ENCODE data around the gene TGFBR3. TPM values are rescaled to one million over a fixed set of nuclear protein-coding genes. Genes with fewer than 3 reads are reported as not detected.

Gene TGFBR3
- total RNA-seq, 2 experiments from 2014 or later, result 13.9 to 15.3 TPM

- no peak overlapping the region for H3K27ac Mint-ChIP-seq
- no peak overlapping the region for H3K4me3 Mint-ChIP-seq
- peaks cover 3% of the 10 kb centered on the region for H3K4me1 Mint-ChIP-seq
- peaks cover 2% of the 10 kb centered on the region for H3K36me3 Mint-ChIP-seq
- H3K9me3 Mint-ChIP-seq, result no peaks in the 10 kb centered on the region
- POLR2A ChIA-PET, result no interaction called here
- peaks cover 8% of the 10 kb centered on the region for H3K27me3 Mint-ChIP-seq
- no peak for ATAC-seq (ENCODE audit: low read depth)
- no peak for DNase-seq
Observed at GRCh38 chr1:91765293-91765692, 120.7 kb downstream of the TGFBR3 start.

GRCh38 chr1:91764471-91765115 lies 121.4 kb downstream of the TGFBR3 start:
- no peak overlapping the region for H3K4me3 Mint-ChIP-seq
- POLR2A ChIA-PET, result interaction anchor here (0.6 kb wide), 1 partner anchor 19 kb away, joined by 3 read pairs; no protein-coding TSS in a partner anchor
- peaks cover 3% of the 10 kb centered on the region for H3K4me1 Mint-ChIP-seq
- DNase-seq (no peak), ATAC-seq (ENCODE audit: low read depth) (no peak)
- no peaks in the 10 kb centered on the region for H3K9me3 Mint-ChIP-seq
- peaks cover 2% of the 10 kb centered on the region for H3K36me3 Mint-ChIP-seq
- peaks cover 11% of the 10 kb centered on the region for H3K27me3 Mint-ChIP-seq
- H3K27ac Mint-ChIP-seq, result no peak overlapping the region

- Mint-ChIP-seq H3K4me1 (no peaks in the 10 kb centered on the region), H3K27ac (no peak overlapping the region), H3K27me3 (peaks cover 11% of the 10 kb centered on the region), H3K9me3 (no peaks in the 10 kb centered on the region), H3K36me3 (peaks cover 4% of the 10 kb centered on the region), H3K4me3 (no peak overlapping the region)
- POLR2A ChIA-PET, result no interaction called here
- DNase-seq (no peak), ATAC-seq (ENCODE audit: low read depth) (no peak)
Observed at GRCh38 chr1:91763252-91763651, 122.7 kb downstream of the TGFBR3 start.

GRCh38 chr1:91761295-91761721 lies 124.6 kb downstream of the TGFBR3 start:
- ATAC-seq (ENCODE audit: low read depth) (no peak), DNase-seq (no peak)
- no peaks in the 10 kb centered on the region for H3K9me3 Mint-ChIP-seq
- H3K27me3 Mint-ChIP-seq, result peaks cover 11% of the 10 kb centered on the region
- no peak overlapping the region for H3K4me3 Mint-ChIP-seq
- no peak overlapping the region for H3K27ac Mint-ChIP-seq
- H3K4me1 Mint-ChIP-seq, result no peaks in the 10 kb centered on the region
- peaks cover 4% of the 10 kb centered on the region for H3K36me3 Mint-ChIP-seq
- POLR2A ChIA-PET, result no interaction called here

GRCh38 chr1:91760512-91760911 lies 125.4 kb downstream of the TGFBR3 start:
- H3K36me3 Mint-ChIP-seq, result peaks cover 4% of the 10 kb centered on the region
- H3K27me3 Mint-ChIP-seq, result peaks cover 11% of the 10 kb centered on the region
- DNase-seq, result no peak
- ATAC-seq (ENCODE audit: low read depth), result no peak
- POLR2A ChIA-PET, result interaction anchor here (0.6 to 0.7 kb wide), 2 partner anchors 62 to 66 kb away, joined by 3 to 5 read pairs; no protein-coding TSS in a partner anchor
- no peaks in the 10 kb centered on the region for H3K4me1 Mint-ChIP-seq
- no peaks in the 10 kb centered on the region for H3K9me3 Mint-ChIP-seq
- H3K27ac Mint-ChIP-seq, result no peak overlapping the region
- H3K4me3 Mint-ChIP-seq, result no peak overlapping the region

GRCh38 chr1:91759076-91759475 lies 126.9 kb downstream of the TGFBR3 start:
- ATAC-seq (ENCODE audit: low read depth) (no peak), DNase-seq (no peak)
- H3K36me3 Mint-ChIP-seq, result peaks cover 4% of the 10 kb centered on the region
- no peak overlapping the region for H3K27ac Mint-ChIP-seq
- H3K9me3 Mint-ChIP-seq, result no peaks in the 10 kb centered on the region
- peaks cover 7% of the 10 kb centered on the region for H3K4me1 Mint-ChIP-seq
- H3K27me3 Mint-ChIP-seq, result peaks cover 11% of the 10 kb centered on the region
- no peak overlapping the region for H3K4me3 Mint-ChIP-seq
- POLR2A ChIA-PET, result no interaction called here

GRCh38 chr1:91757763-91758460 lies 128.0 kb downstream of the TGFBR3 start:
- Mint-ChIP-seq H3K27me3 (peaks cover 11% of the 10 kb centered on the region), H3K9me3 (no peaks in the 10 kb centered on the region), H3K4me3 (no peak overlapping the region), H3K4me1 (peaks cover 14% of the 10 kb centered on the region), H3K27ac (no peak overlapping the region), H3K36me3 (peaks cover 4% of the 10 kb centered on the region)
- no peak for DNase-seq
- ATAC-seq (ENCODE audit: low read depth), result no peak
- POLR2A ChIA-PET, result no interaction called here

- DNase-seq, result no peak
- Mint-ChIP-seq H3K27me3 (peaks cover 4% of the 10 kb centered on the region), H3K4me1 (peaks cover 17% of the 10 kb centered on the region), H3K36me3 (peaks cover 4% of the 10 kb centered on the region), H3K9me3 (peaks cover 1% of the 10 kb centered on the region), H3K27ac (no peak overlapping the region), H3K4me3 (no peak overlapping the region)
- ATAC-seq (ENCODE audit: low read depth), result no peak
- POLR2A ChIA-PET, result no interaction called here
Observed at GRCh38 chr1:91755702-91756287, 130.2 kb downstream of the TGFBR3 start.

GRCh38 chr1:91754816-91755580 lies 131.0 kb downstream of the TGFBR3 start:
- ATAC-seq (ENCODE audit: low read depth) (no peak), DNase-seq (no peak)
- POLR2A ChIA-PET, result no interaction called here
- Mint-ChIP-seq H3K36me3 (peaks cover 2% of the 10 kb centered on the region), H3K27me3 (no peaks in the 10 kb centered on the region), H3K27ac (no peak overlapping the region), H3K9me3 (peaks cover 2% of the 10 kb centered on the region), H3K4me1 (peaks cover 17% of the 10 kb centered on the region), H3K4me3 (no peak overlapping the region)

- no peaks in the 10 kb centered on the region for H3K27me3 Mint-ChIP-seq
- POLR2A ChIA-PET, result no interaction called here
- H3K36me3 Mint-ChIP-seq, result peaks cover under 1% of the 10 kb centered on the region
- DNase-seq (no peak), ATAC-seq (ENCODE audit: low read depth) (no peak)
- no peak overlapping the region for H3K4me3 Mint-ChIP-seq
- H3K9me3 Mint-ChIP-seq, result peaks cover 2% of the 10 kb centered on the region
- peaks cover 17% of the 10 kb centered on the region for H3K4me1 Mint-ChIP-seq
- H3K27ac Mint-ChIP-seq, result no peak overlapping the region
Observed at GRCh38 chr1:91754348-91754747, 131.6 kb downstream of the TGFBR3 start.

GRCh38 chr1:91753878-91754277 lies 132.1 kb downstream of the TGFBR3 start:
- Mint-ChIP-seq H3K36me3 (no peaks in the 10 kb centered on the region), H3K9me3 (peaks cover 2% of the 10 kb centered on the region), H3K27me3 (no peaks in the 10 kb centered on the region), H3K4me1 (peaks cover 17% of the 10 kb centered on the region), H3K27ac (no peak overlapping the region), H3K4me3 (no peak overlapping the region)
- DNase-seq (no peak), ATAC-seq (ENCODE audit: low read depth) (no peak)
- POLR2A ChIA-PET, result no interaction called here

GRCh38 chr1:91752324-91752723 lies 133.6 kb downstream of the TGFBR3 start:
- Mint-ChIP-seq H3K9me3 (peaks cover 4% of the 10 kb centered on the region), H3K4me3 (no peak overlapping the region), H3K36me3 (no peaks in the 10 kb centered on the region), H3K4me1 (peaks cover 17% of the 10 kb centered on the region), H3K27ac (no peak overlapping the region), H3K27me3 (no peaks in the 10 kb centered on the region)
- DNase-seq, result no peak
- POLR2A ChIA-PET, result interaction anchor here (0.8 kb wide), 1 partner anchor 51 kb away, joined by 3 read pairs; no protein-coding TSS in a partner anchor
- no peak for ATAC-seq (ENCODE audit: low read depth)

- POLR2A ChIA-PET, result no interaction called here
- Mint-ChIP-seq H3K9me3 (peaks cover 12% of the 10 kb centered on the region), H3K4me1 (peaks cover 17% of the 10 kb centered on the region), H3K27me3 (no peaks in the 10 kb centered on the region), H3K36me3 (peaks cover 2% of the 10 kb centered on the region), H3K4me3 (no peak overlapping the region), H3K27ac (no peak overlapping the region)
- ATAC-seq (ENCODE audit: low read depth) (no peak), DNase-seq (no peak)
Observed at GRCh38 chr1:91751275-91751674, 134.7 kb downstream of the TGFBR3 start.
